ENCODE measurements around the gene NENF. TPM values are rescaled to one million over a fixed set of nuclear protein-coding genes. Genes with fewer than 3 reads are reported as not detected.

The NENF gene
- total RNA-seq, 1 donor from 2014 or later: 35.8 TPM

- Histone ChIP-seq H3K27me3 (ENCODE audit: control insufficient read depth, insufficient read depth, low read length) (no peaks in the 10 kb centered on the region), H3K36me3 (ENCODE audit: control insufficient read depth, insufficient read depth, low read length) (no peaks in the 10 kb centered on the region), H3K4me3 (ENCODE audit: low read depth, low read length) (no peak overlapping the region)
- TF ChIP-seq, protein P1, sequence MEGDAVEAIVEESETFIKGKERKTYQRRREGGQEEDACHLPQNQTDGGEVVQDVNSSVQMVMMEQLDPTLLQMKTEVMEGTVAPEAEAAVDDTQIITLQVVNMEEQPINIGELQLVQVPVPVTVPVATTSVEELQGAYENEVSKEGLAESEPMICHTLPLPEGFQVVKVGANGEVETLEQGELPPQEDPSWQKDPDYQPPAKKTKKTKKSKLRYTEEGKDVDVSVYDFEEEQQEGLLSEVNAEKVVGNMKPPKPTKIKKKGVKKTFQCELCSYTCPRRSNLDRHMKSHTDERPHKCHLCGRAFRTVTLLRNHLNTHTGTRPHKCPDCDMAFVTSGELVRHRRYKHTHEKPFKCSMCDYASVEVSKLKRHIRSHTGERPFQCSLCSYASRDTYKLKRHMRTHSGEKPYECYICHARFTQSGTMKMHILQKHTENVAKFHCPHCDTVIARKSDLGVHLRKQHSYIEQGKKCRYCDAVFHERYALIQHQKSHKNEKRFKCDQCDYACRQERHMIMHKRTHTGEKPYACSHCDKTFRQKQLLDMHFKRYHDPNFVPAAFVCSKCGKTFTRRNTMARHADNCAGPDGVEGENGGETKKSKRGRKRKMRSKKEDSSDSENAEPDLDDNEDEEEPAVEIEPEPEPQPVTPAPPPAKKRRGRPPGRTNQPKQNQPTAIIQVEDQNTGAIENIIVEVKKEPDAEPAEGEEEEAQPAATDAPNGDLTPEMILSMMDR (IDR thresholded peaks at IDR 0.05; ENCODE audit: insufficient read depth, low read length, poor library complexity, severe bottlenecking): no peak
- DNase-seq (ENCODE audit: low read depth): no peak
Measured at GRCh38 chr1:212401042-212401441, 31.7 kb upstream of the NENF start.

DNA sequence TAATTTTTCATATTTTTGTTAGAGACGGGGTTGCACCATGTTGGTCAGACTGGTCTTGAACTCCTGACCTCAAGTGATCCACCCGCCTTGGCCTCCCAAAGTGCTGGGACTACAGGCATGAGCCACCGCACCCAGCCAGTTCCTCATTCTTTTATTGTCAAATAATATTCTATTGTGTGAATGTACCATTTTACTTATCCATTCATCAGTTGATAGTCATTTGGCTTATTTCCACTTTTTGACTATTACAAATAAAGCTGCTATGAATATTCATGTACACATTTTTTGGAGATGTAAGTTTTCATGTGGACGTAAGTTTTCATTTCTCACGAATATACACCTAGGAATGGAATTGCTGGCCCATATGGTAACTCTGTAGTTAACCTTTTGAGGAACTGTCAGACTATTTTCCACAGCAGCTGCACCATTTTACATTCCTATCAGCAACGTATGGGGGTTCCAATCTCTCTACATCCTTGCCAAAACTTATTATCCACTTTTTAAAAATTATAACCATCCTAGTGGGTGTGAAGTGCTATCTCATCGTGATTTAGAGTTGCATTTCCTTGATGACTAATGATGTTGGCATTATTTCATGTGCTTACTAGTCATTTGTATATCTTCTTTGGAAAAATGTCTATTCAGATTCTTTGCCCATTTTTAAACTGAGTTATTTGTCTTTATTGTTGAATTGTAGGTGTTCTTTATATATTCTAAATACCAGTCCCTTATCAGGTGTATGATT, 30.7 kb upstream of the NENF start:
- Histone ChIP-seq H3K27me3 (ENCODE audit: control insufficient read depth, insufficient read depth, low read length) (no peaks in the 10 kb centered on the region), H3K4me3 (ENCODE audit: low read depth, low read length) (no peak overlapping the region), H3K36me3 (ENCODE audit: control insufficient read depth, insufficient read depth, low read length) (no peaks in the 10 kb centered on the region)
- DNase-seq (ENCODE audit: low read depth): no peak
- TF ChIP-seq, protein P1 (IDR thresholded peaks at IDR 0.05; ENCODE audit: insufficient read depth, low read length, poor library complexity, severe bottlenecking): no peak

DNA sequence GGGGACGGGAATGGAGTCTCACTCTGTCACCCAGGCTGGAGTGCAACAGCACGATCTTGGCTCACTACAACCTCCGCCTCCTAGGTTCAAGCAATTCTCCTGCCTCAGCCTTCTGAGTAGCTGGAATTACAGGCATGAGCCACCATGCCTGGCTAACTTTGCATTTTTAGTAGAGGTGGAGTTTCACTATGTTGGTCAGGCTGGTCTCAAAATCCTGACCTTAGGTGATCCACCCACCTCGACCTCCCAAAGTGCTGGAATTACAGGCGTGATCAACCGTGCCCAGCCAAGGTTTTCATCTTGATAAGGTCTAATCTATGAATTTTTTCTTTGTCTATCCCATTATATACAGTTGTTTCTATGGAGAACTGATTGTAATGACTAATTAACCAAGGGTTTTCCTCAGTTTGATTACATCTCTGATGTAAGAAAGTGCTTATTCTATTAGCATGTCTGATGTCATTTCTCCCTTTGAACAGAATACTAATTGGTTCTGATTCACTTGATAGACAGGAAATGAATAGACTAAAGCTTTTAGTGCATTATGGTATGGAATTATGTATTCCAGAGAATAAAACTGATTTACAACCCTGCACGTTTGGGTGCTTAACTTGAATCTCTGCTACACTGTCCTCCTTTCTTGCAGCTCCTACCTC, 29.9 kb upstream of the NENF start:
- Histone ChIP-seq H3K27me3 (ENCODE audit: control insufficient read depth, insufficient read depth, low read length) (no peaks in the 10 kb centered on the region), H3K36me3 (ENCODE audit: control insufficient read depth, insufficient read depth, low read length) (no peaks in the 10 kb centered on the region), H3K4me3 (ENCODE audit: low read depth, low read length) (no peak overlapping the region)
- TF ChIP-seq, protein P1 (IDR thresholded peaks at IDR 0.05; ENCODE audit: insufficient read depth, low read length, poor library complexity, severe bottlenecking): no peak
- no peak for DNase-seq (ENCODE audit: low read depth)

DNA sequence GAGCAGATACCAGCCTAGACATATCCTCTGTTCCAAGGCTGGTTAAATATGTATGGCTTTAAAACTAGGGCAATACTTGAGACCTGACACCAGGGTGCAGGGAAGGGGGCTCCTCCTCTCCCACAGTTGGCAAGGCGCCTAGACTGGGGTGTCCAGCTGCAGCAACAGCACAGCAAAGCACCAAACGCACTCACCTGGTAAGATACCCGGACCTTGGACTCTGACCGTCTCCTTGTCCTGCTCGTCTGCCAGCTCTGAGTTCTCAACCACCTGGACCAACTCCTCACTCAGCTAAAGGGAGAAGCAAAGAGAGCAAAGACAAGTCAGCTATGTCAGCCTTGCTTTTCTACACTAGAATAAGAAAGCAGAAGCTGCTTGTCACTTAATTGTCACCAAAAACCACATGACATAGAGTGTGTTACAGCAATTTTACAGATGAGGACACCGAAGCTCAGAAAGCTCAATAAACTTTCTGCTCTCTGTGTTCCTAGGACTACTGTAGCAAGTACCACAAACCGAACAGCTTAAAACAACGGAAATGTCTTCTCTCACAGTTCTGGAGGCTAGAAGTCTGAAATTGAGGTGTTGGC, 22.4 kb upstream of the NENF start:
- no peak overlapping the region for H3K4me3 ChIP-seq (ENCODE audit: low read depth, low read length)
- no peak for DNase-seq (ENCODE audit: low read depth)
- no peaks in the 10 kb centered on the region for H3K27me3 ChIP-seq (ENCODE audit: control insufficient read depth, insufficient read depth, low read length)
- H3K36me3 ChIP-seq (ENCODE audit: control insufficient read depth, insufficient read depth, low read length): peaks cover 2% of the 10 kb centered on the region
- TF ChIP-seq, protein P1 (IDR thresholded peaks at IDR 0.05; ENCODE audit: insufficient read depth, low read length, poor library complexity, severe bottlenecking): no peak

- Histone ChIP-seq H3K27me3 (ENCODE audit: control insufficient read depth, insufficient read depth, low read length) (no peaks in the 10 kb centered on the region), H3K36me3 (ENCODE audit: control insufficient read depth, insufficient read depth, low read length) (peaks cover 2% of the 10 kb centered on the region)
- TF ChIP-seq, protein P1 (IDR thresholded peaks at IDR 0.05; ENCODE audit: insufficient read depth, low read length, poor library complexity, severe bottlenecking): no peak
Measured at GRCh38 chr1:212412374-212412773, 20.3 kb upstream of the NENF start.

More at GRCh38 chr1:212412374-212412773, 20.3 kb upstream of the NENF start:
- H3K4me3 ChIP-seq (ENCODE audit: low read depth, low read length): no peak overlapping the region
- no peak for DNase-seq (ENCODE audit: low read depth)

Data from kidney epithelial cell (primary cell).